Parathyroid adenoma (tissue), 2 donors: ENCODE data around the gene MX1.

Experiments used
- H2AFZ ChIP-seq: fragments of 300-600 bp; sonication (generic); one replicate; pipeline ENCODE4 v1.7.0; 2017; ENCODE audit warnings: antibody characterized with exemption, mild to moderate bottlenecking
- H3K27ac ChIP-seq: fragments of 300-600 bp; sonication (generic); one replicate; pipeline ENCODE4 v1.7.0; 2017
- H3K27me3 ChIP-seq: fragments of 300-600 bp; sonication (generic); one replicate; pipeline ENCODE4 v1.7.0; 2017; ENCODE audit warnings: low read length; ENCODE audit not compliant: control insufficient read depth, insufficient read depth
- H3K36me3 ChIP-seq: fragments of 300-600 bp; sonication (generic); one replicate; pipeline ENCODE4 v1.7.0; 2017; ENCODE audit warnings: low read length; ENCODE audit not compliant: control insufficient read depth, insufficient read depth
- H3K4me1 ChIP-seq: fragments of 300-600 bp; sonication (generic); one replicate; pipeline ENCODE4 v1.7.0; 2017; ENCODE audit warnings: control low read depth
- H3K4me2 ChIP-seq: fragments of 300-600 bp; sonication (generic); one replicate; pipeline ENCODE4 v1.7.0; 2017; ENCODE audit warnings: low read length
- H3K4me3 ChIP-seq: fragments of 300-600 bp; sonication (generic); one replicate; pipeline ENCODE4 v1.7.0; 2017; ENCODE audit warnings: low read depth, low read length
- H3K79me2 ChIP-seq: fragments of 300-600 bp; sonication (generic); one replicate; pipeline ENCODE4 v1.7.0; 2017; ENCODE audit warnings: control low read depth
- H3K9ac ChIP-seq: fragments of 300-600 bp; sonication (generic); one replicate; pipeline ENCODE4 v1.7.0; 2017; ENCODE audit warnings: mild to moderate bottlenecking
- H3K9me3 ChIP-seq: fragments of 300-600 bp; sonication (generic); one replicate; pipeline ENCODE4 v1.7.0; 2017; ENCODE audit warnings: low read length; ENCODE audit not compliant: control insufficient read depth
- CTCF ChIP-seq: fragments of 300-600 bp; sonication (generic); IDR thresholded peaks from one replicate; pipeline ENCODE4 v1.7.0; 2017; ENCODE audit warnings: antibody characterized with exemption, mild to moderate bottlenecking
- donor health status: primary hyperparathyroidism.

Gene MX1

GRCh38 chr21:41442481-41443186 is 16.6 kb downstream of the MX1 start:
- no peak overlapping the region for H3K4me2 ChIP-seq
- no peaks in the 10 kb centered on the region for H3K9me3 ChIP-seq
- no peak overlapping the region for H2AFZ ChIP-seq
- H3K9ac ChIP-seq = no peak overlapping the region
- no peaks in the 10 kb centered on the region for H3K27me3 ChIP-seq
- H3K27ac ChIP-seq = no peak overlapping the region
- no peaks in the 10 kb centered on the region for H3K36me3 ChIP-seq
- no peaks in the 10 kb centered on the region for H3K79me2 ChIP-seq
- H3K4me1 ChIP-seq = peaks cover 4% of the 10 kb centered on the region
- no peak for TF ChIP-seq CTCF
- H3K4me3 ChIP-seq = no peak overlapping the region

- H3K4me1 ChIP-seq = peaks cover 4% of the 10 kb centered on the region
- no peaks in the 10 kb centered on the region for H3K9me3 ChIP-seq
- H3K27ac ChIP-seq = no peak overlapping the region
- no peak overlapping the region for H3K9ac ChIP-seq
- TF ChIP-seq CTCF = no peak
- H3K79me2 ChIP-seq = no peaks in the 10 kb centered on the region
- H3K27me3 ChIP-seq = no peaks in the 10 kb centered on the region
- no peak overlapping the region for H3K4me2 ChIP-seq
- H3K36me3 ChIP-seq = no peaks in the 10 kb centered on the region
- no peak overlapping the region for H2AFZ ChIP-seq
- no peak overlapping the region for H3K4me3 ChIP-seq
Measured at GRCh38 chr21:41443562-41443961, 17.5 kb downstream of the MX1 start.

- Histone ChIP-seq H2AFZ (no peak overlapping the region), H3K9me3 (no peaks in the 10 kb centered on the region), H3K4me1 (peaks cover 4% of the 10 kb centered on the region), H3K79me2 (no peaks in the 10 kb centered on the region), H3K36me3 (no peaks in the 10 kb centered on the region), H3K4me2 (no peak overlapping the region), H3K27ac (no peak overlapping the region), H3K27me3 (no peaks in the 10 kb centered on the region), H3K9ac (no peak overlapping the region), H3K4me3 (no peak overlapping the region)
- no peak for TF ChIP-seq CTCF
Measured at GRCh38 chr21:41444703-41445464, 18.8 kb downstream of the MX1 start.

GRCh38 chr21:41445465-41445862 is 19.4 kb downstream of the MX1 start:
- Histone ChIP-seq H3K4me2 (no peak overlapping the region), H3K79me2 (no peaks in the 10 kb centered on the region), H3K9ac (no peak overlapping the region), H3K27ac (no peak overlapping the region), H3K36me3 (no peaks in the 10 kb centered on the region), H3K27me3 (no peaks in the 10 kb centered on the region), H3K4me3 (no peak overlapping the region), H3K9me3 (no peaks in the 10 kb centered on the region), H2AFZ (no peak overlapping the region), H3K4me1 (peaks cover 4% of the 10 kb centered on the region)
- no peak for TF ChIP-seq CTCF
